Measurements from ENCODE around the gene MDN1.

Gene MDN1

DNA sequence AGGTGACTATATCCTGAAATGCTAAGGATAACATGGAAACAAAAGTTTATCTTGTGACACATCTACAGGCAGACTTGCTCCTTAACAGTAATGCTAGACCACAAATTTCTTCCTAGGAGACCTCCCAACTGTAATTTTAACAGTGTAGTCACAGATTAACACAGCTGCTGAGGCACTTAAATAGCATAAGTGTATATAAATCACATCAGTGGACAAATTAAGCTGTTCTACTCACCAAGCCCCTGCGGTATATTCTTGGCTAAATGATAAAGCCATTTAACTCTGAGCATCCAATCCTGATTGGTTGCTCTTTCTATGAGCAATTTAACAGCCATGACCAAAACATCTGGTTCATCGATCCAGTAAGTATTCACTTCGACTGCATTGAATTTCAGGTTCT, 107.8 kb downstream of the MDN1 start:
- no peak overlapping the region for H3K27ac ChIP-seq
- TF ChIP-seq, protein P1, sequence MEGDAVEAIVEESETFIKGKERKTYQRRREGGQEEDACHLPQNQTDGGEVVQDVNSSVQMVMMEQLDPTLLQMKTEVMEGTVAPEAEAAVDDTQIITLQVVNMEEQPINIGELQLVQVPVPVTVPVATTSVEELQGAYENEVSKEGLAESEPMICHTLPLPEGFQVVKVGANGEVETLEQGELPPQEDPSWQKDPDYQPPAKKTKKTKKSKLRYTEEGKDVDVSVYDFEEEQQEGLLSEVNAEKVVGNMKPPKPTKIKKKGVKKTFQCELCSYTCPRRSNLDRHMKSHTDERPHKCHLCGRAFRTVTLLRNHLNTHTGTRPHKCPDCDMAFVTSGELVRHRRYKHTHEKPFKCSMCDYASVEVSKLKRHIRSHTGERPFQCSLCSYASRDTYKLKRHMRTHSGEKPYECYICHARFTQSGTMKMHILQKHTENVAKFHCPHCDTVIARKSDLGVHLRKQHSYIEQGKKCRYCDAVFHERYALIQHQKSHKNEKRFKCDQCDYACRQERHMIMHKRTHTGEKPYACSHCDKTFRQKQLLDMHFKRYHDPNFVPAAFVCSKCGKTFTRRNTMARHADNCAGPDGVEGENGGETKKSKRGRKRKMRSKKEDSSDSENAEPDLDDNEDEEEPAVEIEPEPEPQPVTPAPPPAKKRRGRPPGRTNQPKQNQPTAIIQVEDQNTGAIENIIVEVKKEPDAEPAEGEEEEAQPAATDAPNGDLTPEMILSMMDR (IDR thresholded peaks at IDR 0.05): no peak
- TF ChIP-seq ZFX (IDR thresholded peaks at IDR 0.05; ENCODE audit: borderline replicate concordance): no peak

GRCh38 chr6:89708316-89708715, 111.3 kb downstream of the MDN1 start:
- TF ChIP-seq ZFX (IDR thresholded peaks at IDR 0.05; ENCODE audit: borderline replicate concordance): no peak
- peak overlapping the region; percentile 58 for H3K27ac ChIP-seq

DNA sequence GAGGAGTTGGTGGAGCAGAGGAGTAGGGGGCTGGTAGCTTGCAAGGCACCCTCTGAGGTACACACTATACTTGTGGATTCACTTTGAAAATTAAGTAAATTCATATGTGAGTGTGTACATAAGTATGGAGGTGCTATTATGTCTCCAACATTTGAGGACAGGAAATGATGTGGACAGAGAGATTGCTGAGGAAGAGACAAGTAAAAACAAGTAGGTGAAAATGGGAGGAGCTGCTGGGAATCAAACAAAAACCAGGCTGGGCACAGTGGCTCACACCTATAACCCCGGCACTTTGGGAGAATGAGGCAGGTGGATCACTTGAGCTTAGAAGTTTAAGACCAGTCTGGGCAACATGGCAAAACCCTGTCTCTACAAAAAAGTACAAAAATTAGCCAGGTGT, 111.8 kb downstream of the MDN1 start:
- peak overlapping the region; percentile 58 for H3K27ac ChIP-seq
- TF ChIP-seq, protein P1 (IDR thresholded peaks at IDR 0.05): no peak
- TF ChIP-seq ZFX (IDR thresholded peaks at IDR 0.05; ENCODE audit: borderline replicate concordance): no peak

DNA sequence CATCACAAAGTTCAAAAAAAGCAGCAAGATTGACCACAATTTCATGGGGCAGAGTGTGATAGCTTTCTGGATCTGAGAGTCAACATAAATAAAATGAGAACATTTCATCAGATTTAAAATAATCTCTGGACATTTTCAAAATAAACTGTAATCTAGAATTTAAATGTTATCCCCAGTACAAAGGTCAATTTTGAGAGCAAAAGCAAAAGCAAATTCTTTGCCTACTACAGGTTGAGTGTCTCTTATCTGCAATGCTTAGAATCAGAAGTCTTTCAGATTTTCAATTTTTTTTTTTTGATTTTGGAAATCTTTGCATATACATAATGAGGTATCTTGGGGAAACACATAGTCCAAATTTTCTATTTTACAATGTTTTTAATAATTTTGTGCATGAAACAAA, 113.5 kb downstream of the MDN1 start:
- TF ChIP-seq, protein P1 (IDR thresholded peaks at IDR 0.05): no peak
- TF ChIP-seq ZFX (IDR thresholded peaks at IDR 0.05; ENCODE audit: borderline replicate concordance): no peak
- no peak overlapping the region for H3K27ac ChIP-seq

GRCh38 chr6:89703292-89703691, 116.3 kb downstream of the MDN1 start:
- no peak for TF ChIP-seq ZFX (IDR thresholded peaks at IDR 0.05; ENCODE audit: borderline replicate concordance)
- H3K27ac ChIP-seq: no peak overlapping the region

DNA sequence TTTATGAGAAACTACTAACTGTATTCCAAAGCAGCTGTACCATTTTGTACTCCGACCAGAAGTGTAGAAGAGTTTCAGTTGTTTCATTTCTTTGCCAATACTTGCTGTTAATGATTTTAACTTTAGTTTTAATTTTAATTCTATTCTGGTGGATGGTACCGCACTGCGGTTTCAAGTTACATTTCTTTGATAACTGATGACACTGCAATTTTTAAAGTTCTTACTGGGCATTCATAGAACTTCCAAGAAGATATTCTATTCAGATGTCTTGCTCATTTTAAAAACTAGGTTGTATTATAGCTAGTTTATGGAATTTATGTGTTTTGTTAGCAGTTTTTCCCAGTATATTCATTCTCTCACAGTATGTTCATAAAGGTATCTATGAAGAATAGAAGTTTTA, 117.2 kb downstream of the MDN1 start:
- TF ChIP-seq, protein P1 (IDR thresholded peaks at IDR 0.05): no peak
- TF ChIP-seq ZFX (IDR thresholded peaks at IDR 0.05; ENCODE audit: borderline replicate concordance): no peak
- H3K27ac ChIP-seq: no peak overlapping the region

DNA sequence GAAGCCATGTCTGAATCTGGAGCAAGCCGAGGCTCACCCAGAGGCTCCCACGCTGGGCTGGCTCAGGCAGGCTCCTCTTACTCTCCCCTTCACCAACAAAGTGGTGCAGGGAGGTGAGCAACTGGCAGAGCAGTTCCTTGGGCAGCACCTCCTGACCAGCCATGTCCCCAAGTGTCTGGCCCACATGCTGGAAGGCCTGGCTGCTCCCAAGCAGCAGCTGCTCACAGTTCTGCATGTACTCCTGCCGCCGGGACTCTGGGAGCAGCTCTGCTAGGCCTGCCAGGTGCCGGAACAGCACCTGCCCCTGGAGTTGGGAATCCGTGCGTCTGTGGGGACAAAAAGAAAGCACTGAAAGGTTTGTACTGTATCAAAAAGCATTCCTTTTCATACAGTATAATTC, 123.9 kb downstream of the MDN1 start:
- no peak for TF ChIP-seq ZFX (IDR thresholded peaks at IDR 0.05; ENCODE audit: borderline replicate concordance)
- TF ChIP-seq, protein P1 (IDR thresholded peaks at IDR 0.05): no peak

GRCh38 chr6:89694428-89694827, 125.2 kb downstream of the MDN1 start:
- no peak for TF ChIP-seq ZFX (IDR thresholded peaks at IDR 0.05; ENCODE audit: borderline replicate concordance)
- TF ChIP-seq, protein P1 (IDR thresholded peaks at IDR 0.05): no peak
- no peak overlapping the region for H3K27ac ChIP-seq

More for the DNA sequence above, 123.9 kb downstream of the MDN1 start:
- no peak overlapping the region for H3K27ac ChIP-seq

All from 22Rv1 (cell line).